ENCODE results near the gene KIF20B.

KIF20B gene

GRCh38 chr10:89693176-89693575, 8.2 kb upstream of the KIF20B start:
- Histone ChIP-seq H3K9me3 (ENCODE audit: control insufficient read depth in 1 of 2, low read length in 2 of 2) (no peaks in the 10 kb centered on the region), H3K27ac (ENCODE audit: low read length) (no peak overlapping the region), H3K27me3 (ENCODE audit: low read depth, low read length) (no peaks in the 10 kb centered on the region), H3K4me3 (ENCODE audit: low read depth in 1 of 2, low read length in 2 of 2) (no peak overlapping the region), H3K4me1 (ENCODE audit: control insufficient read depth in 1 of 2, insufficient read depth in 2 of 2, low read length in 2 of 2) (no peaks in the 10 kb centered on the region), H3K36me3 (ENCODE audit: control insufficient read depth in 1 of 2, insufficient read depth in 2 of 2, low read length in 2 of 2) (no peaks in the 10 kb centered on the region)

- Histone ChIP-seq H3K4me3 (ENCODE audit: low read depth in 1 of 2, low read length in 2 of 2) (no peak overlapping the region), H3K4me1 (ENCODE audit: control insufficient read depth in 1 of 2, insufficient read depth in 2 of 2, low read length in 2 of 2) (no peaks in the 10 kb centered on the region), H3K9me3 (ENCODE audit: control insufficient read depth in 1 of 2, low read length in 2 of 2) (no peaks in the 10 kb centered on the region), H3K27ac (ENCODE audit: low read length) (no peak overlapping the region), H3K27me3 (ENCODE audit: low read depth, low read length) (no peaks in the 10 kb centered on the region), H3K36me3 (ENCODE audit: control insufficient read depth in 1 of 2, insufficient read depth in 2 of 2, low read length in 2 of 2) (no peaks in the 10 kb centered on the region)
Observed at GRCh38 chr10:89695307-89695706, 6.1 kb upstream of the KIF20B start.

DNA sequence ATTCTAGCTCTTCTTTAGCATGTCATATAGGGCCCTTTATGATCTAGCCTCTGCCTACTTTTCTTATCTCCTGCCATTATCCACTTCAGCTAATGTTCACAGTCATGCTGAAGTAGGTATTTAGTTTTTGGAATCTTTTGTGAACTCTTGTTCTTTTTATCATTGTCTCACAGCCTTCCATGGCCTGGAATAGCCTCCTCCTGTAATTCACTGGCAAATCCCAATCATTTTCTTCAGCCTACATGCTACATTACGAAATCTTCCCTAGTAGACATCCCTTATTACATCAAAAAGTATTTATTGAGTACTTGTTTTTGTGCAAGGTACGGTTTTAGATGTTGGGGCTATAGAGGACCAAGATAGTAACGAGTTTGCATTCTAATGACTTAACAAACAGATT, 3.4 kb upstream of the KIF20B start:
- Histone ChIP-seq H3K4me3 (ENCODE audit: low read depth in 1 of 2, low read length in 2 of 2) (no peak overlapping the region), H3K27ac (ENCODE audit: low read length) (no peak overlapping the region), H3K4me1 (ENCODE audit: control insufficient read depth in 1 of 2, insufficient read depth in 2 of 2, low read length in 2 of 2) (peaks cover 4 to 5% of the 10 kb centered on the region in 2 donors), H3K9me3 (ENCODE audit: control insufficient read depth in 1 of 2, low read length in 2 of 2) (no peaks in the 10 kb centered on the region), H3K36me3 (ENCODE audit: control insufficient read depth in 1 of 2, insufficient read depth in 2 of 2, low read length in 2 of 2) (no peaks in the 10 kb centered on the region), H3K27me3 (ENCODE audit: low read depth, low read length) (no peaks in the 10 kb centered on the region)

- Histone ChIP-seq H3K36me3 (ENCODE audit: control insufficient read depth in 1 of 2, insufficient read depth in 2 of 2, low read length in 2 of 2) (no peaks in the 10 kb centered on the region), H3K27ac (ENCODE audit: low read length) (no peak overlapping the region), H3K4me1 (ENCODE audit: control insufficient read depth in 1 of 2, insufficient read depth in 2 of 2, low read length in 2 of 2) (peaks cover 4 to 5% of the 10 kb centered on the region in 2 donors), H3K4me3 (ENCODE audit: low read depth in 1 of 2, low read length in 2 of 2) (no peak overlapping the region), H3K27me3 (ENCODE audit: low read depth, low read length) (no peaks in the 10 kb centered on the region), H3K9me3 (ENCODE audit: control insufficient read depth in 1 of 2, low read length in 2 of 2) (no peaks in the 10 kb centered on the region)
Observed at GRCh38 chr10:89699581-89700064, 1.8 kb upstream of the KIF20B start.

DNA sequence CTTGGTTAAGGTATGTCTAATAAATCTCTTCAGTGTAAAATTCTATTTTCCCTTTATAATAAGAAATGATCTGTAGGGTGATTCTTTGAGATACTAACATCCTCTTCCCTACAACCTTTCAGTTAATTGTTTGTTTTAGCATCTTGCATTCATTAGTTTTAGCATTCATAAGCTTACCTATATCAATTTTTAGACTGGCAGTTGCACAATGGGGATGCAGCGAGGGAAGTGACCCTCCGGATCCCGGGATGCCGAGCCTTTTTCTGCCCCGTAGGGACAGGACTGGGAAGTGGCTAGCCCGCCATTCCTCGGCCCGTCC, 508 bp upstream of the KIF20B start:
- peak overlapping the region; percentile 79 for H3K27ac ChIP-seq (ENCODE audit: low read length)

GRCh38 chr10:89702121-89702480, 711 bp downstream of the KIF20B start:
- H3K27me3 ChIP-seq (ENCODE audit: low read depth, low read length), result no peaks in the 10 kb centered on the region
- no peaks in the 10 kb centered on the region for H3K36me3 ChIP-seq (ENCODE audit: control insufficient read depth in 1 of 2, insufficient read depth in 2 of 2, low read length in 2 of 2)
- H3K27ac ChIP-seq (ENCODE audit: low read length), result peak overlapping the region; percentile 74
- H3K4me1 ChIP-seq (ENCODE audit: control insufficient read depth in 1 of 2, insufficient read depth in 2 of 2, low read length in 2 of 2), result peaks cover 4 to 5% of the 10 kb centered on the region in 2 donors
- no peaks in the 10 kb centered on the region for H3K9me3 ChIP-seq (ENCODE audit: control insufficient read depth in 1 of 2, low read length in 2 of 2)
- peak overlapping the region; percentile 92 to 97 for H3K4me3 ChIP-seq (ENCODE audit: low read depth in 1 of 2, low read length in 2 of 2)

More for the DNA sequence above, 508 bp upstream of the KIF20B start:
- Histone ChIP-seq H3K4me1 (ENCODE audit: control insufficient read depth in 1 of 2, insufficient read depth in 2 of 2, low read length in 2 of 2) (peaks cover 4 to 5% of the 10 kb centered on the region in 2 donors), H3K36me3 (ENCODE audit: control insufficient read depth in 1 of 2, insufficient read depth in 2 of 2, low read length in 2 of 2) (no peaks in the 10 kb centered on the region), H3K9me3 (ENCODE audit: control insufficient read depth in 1 of 2, low read length in 2 of 2) (no peaks in the 10 kb centered on the region), H3K27me3 (ENCODE audit: low read depth, low read length) (no peaks in the 10 kb centered on the region), H3K4me3 (ENCODE audit: low read depth in 1 of 2, low read length in 2 of 2) (peak overlapping the region; percentile 92 to 97)

DNA sequence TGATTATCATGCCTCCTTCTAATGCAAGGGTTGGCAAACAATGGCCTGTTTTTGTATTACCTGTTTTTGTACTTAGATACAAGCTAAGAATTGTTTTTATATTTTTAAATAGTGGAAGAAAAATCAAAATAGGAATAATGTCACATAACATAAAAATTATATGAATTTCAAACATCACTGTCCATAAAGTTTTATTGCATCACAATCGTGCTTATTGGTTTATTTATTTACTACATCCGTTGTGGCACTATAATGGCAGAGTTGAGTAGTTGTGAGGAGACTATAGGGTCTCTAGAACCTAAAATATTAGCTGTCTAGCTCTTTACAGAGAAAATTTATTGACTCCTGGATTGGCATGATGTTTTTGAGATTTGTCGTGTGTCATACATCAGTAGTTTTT, 4.1 kb downstream of the KIF20B start:
- no peaks in the 10 kb centered on the region for H3K9me3 ChIP-seq (ENCODE audit: control insufficient read depth in 1 of 2, low read length in 2 of 2)
- H3K4me3 ChIP-seq (ENCODE audit: low read depth in 1 of 2, low read length in 2 of 2), result no peak overlapping the region

GRCh38 chr10:89706011-89706410, 4.6 kb downstream of the KIF20B start:
- Histone ChIP-seq H3K4me1 (ENCODE audit: control insufficient read depth in 1 of 2, insufficient read depth in 2 of 2, low read length in 2 of 2) (peaks cover 4 to 5% of the 10 kb centered on the region in 2 donors), H3K27me3 (ENCODE audit: low read depth, low read length) (no peaks in the 10 kb centered on the region), H3K9me3 (ENCODE audit: control insufficient read depth in 1 of 2, low read length in 2 of 2) (no peaks in the 10 kb centered on the region), H3K4me3 (ENCODE audit: low read depth in 1 of 2, low read length in 2 of 2) (no peak overlapping the region), H3K36me3 (ENCODE audit: control insufficient read depth in 1 of 2, insufficient read depth in 2 of 2, low read length in 2 of 2) (no peaks in the 10 kb centered on the region), H3K27ac (ENCODE audit: low read length) (no peak overlapping the region)

More for the DNA sequence above, 4.1 kb downstream of the KIF20B start:
- Histone ChIP-seq H3K27ac (ENCODE audit: low read length) (no peak overlapping the region), H3K27me3 (ENCODE audit: low read depth, low read length) (no peaks in the 10 kb centered on the region), H3K4me1 (ENCODE audit: control insufficient read depth in 1 of 2, insufficient read depth in 2 of 2, low read length in 2 of 2) (peaks cover 4 to 5% of the 10 kb centered on the region in 2 donors), H3K36me3 (ENCODE audit: control insufficient read depth in 1 of 2, insufficient read depth in 2 of 2, low read length in 2 of 2) (no peaks in the 10 kb centered on the region)

DNA sequence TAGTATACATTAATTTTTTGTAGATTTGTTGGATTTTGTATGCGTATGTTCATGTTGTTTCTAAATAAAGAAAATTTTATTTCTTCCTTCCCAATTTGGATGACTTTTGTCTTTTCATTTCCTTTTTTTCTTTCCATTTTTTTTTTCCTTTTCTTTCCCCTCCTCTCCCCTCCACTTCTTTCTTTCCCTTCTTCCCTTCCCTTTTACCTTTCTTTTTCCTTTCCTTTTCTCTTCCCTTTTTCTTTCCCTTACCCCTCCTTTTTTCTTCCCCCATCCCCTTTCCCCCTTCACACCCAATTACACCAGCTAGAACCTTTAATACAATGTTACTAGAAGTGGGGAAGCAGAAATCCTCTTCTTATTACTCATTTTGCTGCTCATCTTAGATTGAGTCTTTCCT, 6.0 kb downstream of the KIF20B start:
- Histone ChIP-seq H3K4me3 (ENCODE audit: low read depth in 1 of 2, low read length in 2 of 2) (no peak overlapping the region), H3K36me3 (ENCODE audit: control insufficient read depth in 1 of 2, insufficient read depth in 2 of 2, low read length in 2 of 2) (no peaks in the 10 kb centered on the region), H3K9me3 (ENCODE audit: control insufficient read depth in 1 of 2, low read length in 2 of 2) (no peaks in the 10 kb centered on the region), H3K27ac (ENCODE audit: low read length) (no peak overlapping the region), H3K4me1 (ENCODE audit: control insufficient read depth in 1 of 2, insufficient read depth in 2 of 2, low read length in 2 of 2) (peaks cover 0 to under 1% of the 10 kb centered on the region in 2 donors), H3K27me3 (ENCODE audit: low read depth, low read length) (no peaks in the 10 kb centered on the region)

GRCh38 chr10:89710753-89711152, 9.4 kb downstream of the KIF20B start:
- no peak overlapping the region for H3K27ac ChIP-seq (ENCODE audit: low read length)
- H3K9me3 ChIP-seq (ENCODE audit: control insufficient read depth in 1 of 2, low read length in 2 of 2), result no peaks in the 10 kb centered on the region
- H3K4me3 ChIP-seq (ENCODE audit: low read depth in 1 of 2, low read length in 2 of 2), result no peak overlapping the region
- H3K36me3 ChIP-seq (ENCODE audit: control insufficient read depth in 1 of 2, insufficient read depth in 2 of 2, low read length in 2 of 2), result no peaks in the 10 kb centered on the region
- H3K4me1 ChIP-seq (ENCODE audit: control insufficient read depth in 1 of 2, insufficient read depth in 2 of 2, low read length in 2 of 2), result no peaks in the 10 kb centered on the region
- no peaks in the 10 kb centered on the region for H3K27me3 ChIP-seq (ENCODE audit: low read depth, low read length)

- no peaks in the 10 kb centered on the region for H3K36me3 ChIP-seq (ENCODE audit: control insufficient read depth in 1 of 2, insufficient read depth in 2 of 2, low read length in 2 of 2)
- H3K4me3 ChIP-seq (ENCODE audit: low read depth in 1 of 2, low read length in 2 of 2), result no peak overlapping the region
- no peaks in the 10 kb centered on the region for H3K4me1 ChIP-seq (ENCODE audit: control insufficient read depth in 1 of 2, insufficient read depth in 2 of 2, low read length in 2 of 2)
- H3K27ac ChIP-seq (ENCODE audit: low read length), result no peak overlapping the region
- H3K9me3 ChIP-seq (ENCODE audit: control insufficient read depth in 1 of 2, low read length in 2 of 2), result no peaks in the 10 kb centered on the region
- no peaks in the 10 kb centered on the region for H3K27me3 ChIP-seq (ENCODE audit: low read depth, low read length)
Observed at GRCh38 chr10:89734616-89735015, 33.2 kb downstream of the KIF20B start.

GRCh38 chr10:89738551-89739209, 37.3 kb downstream of the KIF20B start:
- no peaks in the 10 kb centered on the region for H3K27me3 ChIP-seq (ENCODE audit: low read depth, low read length)
- H3K9me3 ChIP-seq (ENCODE audit: control insufficient read depth in 1 of 2, low read length in 2 of 2), result no peaks in the 10 kb centered on the region
- no peak overlapping the region for H3K4me3 ChIP-seq (ENCODE audit: low read depth in 1 of 2, low read length in 2 of 2)
- no peaks in the 10 kb centered on the region for H3K36me3 ChIP-seq (ENCODE audit: control insufficient read depth in 1 of 2, insufficient read depth in 2 of 2, low read length in 2 of 2)
- H3K27ac ChIP-seq (ENCODE audit: low read length), result no peak overlapping the region
- H3K4me1 ChIP-seq (ENCODE audit: control insufficient read depth in 1 of 2, insufficient read depth in 2 of 2, low read length in 2 of 2), result no peaks in the 10 kb centered on the region
